MM.1S (cell line): ENCODE measurements around the gene ID3.

Experiments
- DNase-seq: peaks from one replicate; pipeline ENCODE4 v3.0.0-alpha.2; 2015
- H2AFZ ChIP-seq: fragments of 300-600 bp; sonication (generic); 2 replicates; pipeline ENCODE4 v1.6.0; 2016; ENCODE audit warnings: antibody characterized with exemption, low read length
- H3F3A ChIP-seq: fragments of 300-600 bp; sonication (generic); 2 replicates; pipeline ENCODE4 v1.6.1; 2016; ENCODE audit warnings: mild to moderate bottlenecking, antibody characterized with exemption, low read length, moderate library complexity, mixed read lengths; ENCODE audit not compliant: insufficient read depth
- H3K27ac ChIP-seq: fragments of 300-600 bp; sonication (generic); 2 replicates; pipeline ENCODE4 v1.5.1; 2016; ENCODE audit warnings: mild to moderate bottlenecking, low read length
- H3K27me3 ChIP-seq: fragments of 300-600 bp; sonication (generic); replicated peaks from 2 replicates; pipeline ENCODE4 v1.6.0; 2016; ENCODE audit warnings: low read length; ENCODE audit not compliant: insufficient read depth
- H3K36me3 ChIP-seq: fragments of 300-600 bp; sonication (generic); replicated peaks from 2 replicates; pipeline ENCODE4 v1.6.1; 2016; ENCODE audit warnings: mild to moderate bottlenecking, low read length, mixed read lengths; ENCODE audit not compliant: insufficient read depth
- H3K4me1 ChIP-seq: fragments of 300-600 bp; sonication (generic); 2 replicates; pipeline ENCODE4 v1.6.1; 2016; ENCODE audit warnings: low read length, mixed read lengths
- H3K4me2 ChIP-seq: fragments of 300-600 bp; sonication (generic); 2 replicates; pipeline ENCODE4 v1.6.0; 2016; ENCODE audit warnings: low read depth, low read length
- H3K4me3 ChIP-seq: fragments of 300-600 bp; sonication (generic); 2 replicates; pipeline ENCODE4 v1.5.1; 2016; ENCODE audit warnings: low read length, mixed read lengths
- H3K79me2 ChIP-seq: fragments of 300-600 bp; sonication (generic); 2 replicates; pipeline ENCODE4 v1.6.1; 2016; ENCODE audit warnings: mixed run types, low read length, mixed read lengths
- H3K9ac ChIP-seq: fragments of 300-600 bp; sonication (generic); 2 replicates; pipeline ENCODE4 v1.6.1; 2016; ENCODE audit warnings: low read length, mixed read lengths
- H3K9me2 ChIP-seq: fragments of 300-600 bp; sonication (generic); replicated peaks from 2 replicates; pipeline ENCODE4 v1.6.1; 2016; ENCODE audit warnings: mild to moderate bottlenecking, low read length, mixed read lengths; ENCODE audit not compliant: insufficient read depth
- H3K9me3 ChIP-seq: fragments of 300-600 bp; sonication (generic); replicated peaks from 2 replicates; pipeline ENCODE4 v1.6.1; 2016; ENCODE audit warnings: mild to moderate bottlenecking, low read length, mixed read lengths; ENCODE audit not compliant: insufficient read depth
- H4K20me1 ChIP-seq: fragments of 300-600 bp; sonication (generic); 2 replicates; pipeline ENCODE4 v1.6.1; 2016; ENCODE audit warnings: mild to moderate bottlenecking, low read length, moderate library complexity, mixed read lengths; ENCODE audit not compliant: insufficient read depth
- EZH2 ChIP-seq: fragments of 300-600 bp; sonication (generic); optimal IDR thresholded peaks from 2 replicates; pipeline ENCODE3; 2017; ENCODE audit warnings: low read depth, mild to moderate bottlenecking, antibody characterized with exemption, low read length, mixed read lengths
- EZH2phosphoT487 ChIP-seq: fragments of 300-600 bp; sonication (generic); IDR thresholded peaks from 2 replicates; pipeline ENCODE4 v1.6.1; 2018; ENCODE audit warnings: antibody characterized with exemption, low read length
- TF ChIP-seq, protein P1 (sequence below): fragments of 300-600 bp; sonication (generic); IDR thresholded peaks from 2 replicates; pipeline ENCODE4 v1.5.1; 2016; ENCODE audit warnings: antibody characterized with exemption, low read length, mixed read lengths

The ID3 gene

DNA sequence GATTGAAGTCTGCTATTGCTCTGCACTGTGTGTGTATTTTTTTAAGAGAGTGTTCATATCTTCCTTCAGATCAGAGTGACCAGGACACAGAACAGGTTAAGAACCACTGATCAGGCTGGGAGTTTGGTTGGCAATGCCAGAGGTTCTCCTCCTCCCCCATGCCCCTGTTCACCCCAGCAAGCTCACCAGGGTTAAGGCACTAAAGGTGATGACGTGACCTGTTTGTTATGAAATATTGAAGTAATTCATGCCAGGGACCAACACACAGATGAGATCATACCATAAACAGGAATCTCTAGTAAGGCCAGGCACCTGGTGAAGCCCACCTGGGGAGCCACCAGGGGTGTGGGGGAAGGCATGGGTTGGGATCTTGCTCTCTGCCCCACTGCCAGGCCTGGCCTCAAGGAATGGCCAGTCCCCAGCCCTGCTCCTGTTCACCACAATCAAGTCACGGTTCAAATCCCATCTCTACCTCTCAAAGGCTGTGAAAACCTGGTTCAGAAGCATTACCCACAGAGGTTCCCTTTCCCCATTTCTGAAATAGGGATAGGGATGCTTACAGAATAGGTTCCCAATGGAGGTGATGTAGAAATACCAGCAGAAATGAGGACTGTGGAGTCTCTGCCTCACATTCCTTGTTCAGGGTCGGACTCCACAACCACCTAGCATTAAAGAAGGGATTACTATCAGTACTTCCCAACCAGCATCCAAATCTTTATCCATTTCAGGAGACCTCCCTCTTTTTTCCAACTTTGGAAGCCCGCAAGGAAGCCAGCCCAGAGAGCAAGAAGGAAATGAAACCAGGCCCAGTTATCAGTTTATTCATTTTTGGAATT is 2.4 kb downstream of the ID3 start:
- Histone ChIP-seq H3K4me1 (peaks cover 33% of the 10 kb centered on the region), H3F3A (peaks cover 42% of the 10 kb centered on the region; the same call in 1 of the 2 replicates), H3K27ac (no peak overlapping the region), H3K9ac (no peak overlapping the region), H4K20me1 (no peaks in the 10 kb centered on the region), H3K9me2 (no peaks in the 10 kb centered on the region), H3K9me3 (no peaks in the 10 kb centered on the region), H3K4me3 (no peak overlapping the region), H2AFZ (no peak overlapping the region), H3K4me2 (peak overlapping the region; percentile 94; the same call in 1 of the 2 replicates), H3K79me2 (peaks cover 9% of the 10 kb centered on the region), H3K36me3 (no peaks in the 10 kb centered on the region), H3K27me3 (peaks cover 17% of the 10 kb centered on the region)
- TF ChIP-seq EZH2phosphoT487 (no peak), EZH2 (no peak)
- TF ChIP-seq, protein P1, sequence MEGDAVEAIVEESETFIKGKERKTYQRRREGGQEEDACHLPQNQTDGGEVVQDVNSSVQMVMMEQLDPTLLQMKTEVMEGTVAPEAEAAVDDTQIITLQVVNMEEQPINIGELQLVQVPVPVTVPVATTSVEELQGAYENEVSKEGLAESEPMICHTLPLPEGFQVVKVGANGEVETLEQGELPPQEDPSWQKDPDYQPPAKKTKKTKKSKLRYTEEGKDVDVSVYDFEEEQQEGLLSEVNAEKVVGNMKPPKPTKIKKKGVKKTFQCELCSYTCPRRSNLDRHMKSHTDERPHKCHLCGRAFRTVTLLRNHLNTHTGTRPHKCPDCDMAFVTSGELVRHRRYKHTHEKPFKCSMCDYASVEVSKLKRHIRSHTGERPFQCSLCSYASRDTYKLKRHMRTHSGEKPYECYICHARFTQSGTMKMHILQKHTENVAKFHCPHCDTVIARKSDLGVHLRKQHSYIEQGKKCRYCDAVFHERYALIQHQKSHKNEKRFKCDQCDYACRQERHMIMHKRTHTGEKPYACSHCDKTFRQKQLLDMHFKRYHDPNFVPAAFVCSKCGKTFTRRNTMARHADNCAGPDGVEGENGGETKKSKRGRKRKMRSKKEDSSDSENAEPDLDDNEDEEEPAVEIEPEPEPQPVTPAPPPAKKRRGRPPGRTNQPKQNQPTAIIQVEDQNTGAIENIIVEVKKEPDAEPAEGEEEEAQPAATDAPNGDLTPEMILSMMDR: no peak
- no peak for DNase-seq

DNA sequence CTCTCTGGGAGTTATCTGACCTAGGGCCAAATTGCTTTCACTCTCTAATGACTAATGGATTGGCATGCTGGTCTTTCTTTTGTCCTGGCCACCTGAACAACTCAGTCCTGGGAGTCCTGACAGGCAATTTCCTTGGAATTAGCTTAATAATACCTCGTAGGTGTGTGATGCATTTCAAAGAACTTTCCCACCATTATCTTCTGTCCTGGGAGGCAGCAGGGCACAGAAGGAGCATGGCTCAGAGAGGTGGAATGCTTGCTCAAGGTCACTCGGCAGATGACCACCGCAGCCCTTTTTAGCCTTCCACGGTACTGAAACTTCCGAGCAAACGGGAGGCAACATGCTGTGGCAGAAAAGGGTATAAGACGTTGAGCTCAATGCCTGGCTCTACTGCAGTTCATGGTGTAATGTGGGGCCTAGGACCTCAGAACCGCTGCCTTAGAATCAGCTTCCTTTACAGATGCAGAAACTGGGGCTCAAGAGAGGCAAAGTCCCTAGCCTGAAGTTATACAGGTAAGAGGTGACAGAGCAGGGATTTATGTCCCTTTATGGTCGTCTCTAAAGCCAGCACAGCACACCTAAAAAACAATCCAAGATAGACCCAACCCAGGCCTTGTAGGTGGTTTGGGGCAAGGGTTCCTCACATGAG is 3.2 kb downstream of the ID3 start:
- Histone ChIP-seq H3K9ac (no peak overlapping the region), H3K27me3 (peaks cover 10% of the 10 kb centered on the region), H3K36me3 (no peaks in the 10 kb centered on the region), H3K79me2 (peaks cover 9% of the 10 kb centered on the region), H3K27ac (no peak overlapping the region), H3K4me1 (peaks cover 33% of the 10 kb centered on the region), H4K20me1 (no peaks in the 10 kb centered on the region), H3K4me3 (no peak overlapping the region), H3K9me2 (no peaks in the 10 kb centered on the region), H2AFZ (no peak overlapping the region), H3F3A (peaks cover 40% of the 10 kb centered on the region; the same call in 1 of the 2 replicates), H3K4me2 (no peak overlapping the region), H3K9me3 (no peaks in the 10 kb centered on the region)
- TF ChIP-seq, protein P1: no peak
- TF ChIP-seq EZH2 (no peak), EZH2phosphoT487 (no peak)
- no peak for DNase-seq

DNA sequence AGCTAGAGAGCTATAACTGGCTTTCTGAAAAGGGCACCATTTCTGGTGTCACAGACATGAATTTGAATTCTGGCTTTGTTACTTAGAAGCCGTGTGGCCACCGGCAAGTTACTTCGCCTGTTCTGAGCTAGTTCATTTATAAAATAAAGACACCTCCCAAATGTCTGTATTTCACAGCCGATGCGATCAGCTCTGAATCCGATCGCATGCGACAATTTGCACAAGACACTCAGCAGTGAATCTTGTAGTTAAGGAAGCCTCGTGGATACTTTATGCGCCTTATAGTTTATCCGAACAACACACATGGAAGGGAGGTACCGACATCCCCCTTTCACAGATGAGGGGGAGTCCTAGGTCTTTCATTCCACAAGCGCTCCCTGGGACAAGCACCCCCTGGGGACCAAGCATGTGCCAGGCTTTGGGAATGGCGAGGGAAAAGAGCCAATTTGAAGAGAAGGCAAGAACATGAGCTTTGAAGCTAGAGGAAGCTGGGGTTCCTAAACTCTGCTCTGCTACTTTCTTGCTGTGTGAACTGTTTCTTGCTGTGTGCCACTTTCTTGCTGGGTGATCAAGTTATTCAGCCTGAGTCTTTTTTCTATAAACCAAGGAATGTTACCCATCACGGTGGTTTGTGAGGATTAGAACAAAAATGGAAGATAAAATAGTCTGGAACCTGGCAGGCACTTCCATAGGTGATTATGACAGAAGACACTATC is 3.9 kb downstream of the ID3 start:
- no peaks in the 10 kb centered on the region for H3K9me2 ChIP-seq
- peak overlapping the region; percentile 45; the same call in 1 of the 2 replicates for H3K4me3 ChIP-seq
- H3K79me2 ChIP-seq: peaks cover 9% of the 10 kb centered on the region
- TF ChIP-seq EZH2phosphoT487 (no peak), EZH2 (no peak)
- TF ChIP-seq, protein P1: no peak
- H2AFZ ChIP-seq: peak overlapping the region; percentile 54
- peaks cover 3% of the 10 kb centered on the region; the same call in 1 of the 2 replicates for H3K27me3 ChIP-seq
- peaks cover 33% of the 10 kb centered on the region for H3K4me1 ChIP-seq
- H3K9me3 ChIP-seq: no peaks in the 10 kb centered on the region
- no peak for DNase-seq
- peak overlapping the region; percentile 81 for H3K4me2 ChIP-seq
- no peaks in the 10 kb centered on the region for H3K36me3 ChIP-seq
- no peaks in the 10 kb centered on the region for H4K20me1 ChIP-seq
- peaks cover 34% of the 10 kb centered on the region; the same call in 1 of the 2 replicates for H3F3A ChIP-seq
- H3K9ac ChIP-seq: peak overlapping the region; percentile 15; the same call in 1 of the 2 replicates
- H3K27ac ChIP-seq: no peak overlapping the region
